A549 (cell line): Measurements from ENCODE around the gene PRPSAP1. TPM values are rescaled to one million over a fixed set of nuclear protein-coding genes. Genes with fewer than 3 reads are reported as not detected.

Experiments used
- ATAC-seq, 2 experiments: fragments of 200-7000 bp in 1 of 2; fragments of >200 bp in 1 of 2; cut with Nextera tagmentation in 1 of 2; cut with Tn5 transposase in 1 of 2; 3 replicates each; pipeline versions ENCODE4 v1.8.0 to v1.9.1; 2018 to 2020; ENCODE audit warnings: mild to moderate bottlenecking in 1 of 2, moderate library complexity in 1 of 2
- CTCF ChIA-PET: fragments of 300-600 bp; sonication (Branson Sonifier 250); formaldehyde crosslinking; extraction: SDS; loops from one replicate; lab custom pipeline; 2021; ENCODE audit warnings: antibody characterized with exemption, inconsistent platforms; lab: Yijun Ruan, JAX
- POLR2A ChIA-PET: fragments of 350-600 bp; formaldehyde crosslinking; extraction: SDS; loops from one replicate; lab custom pipeline; 2021; ENCODE audit warnings: antibody characterized with exemption, inconsistent platforms; lab: Yijun Ruan, JAX
- DNase-seq, 2 experiments: peaks; one replicate each; pipeline versions ENCODE4 v3.0.0 to v3.0.0-alpha.2; 2011 to 2016; ENCODE audit warnings: low read depth in 1 of 2, low spot score in 1 of 2
- FAIRE-seq: peaks from 2 replicates; lab custom pipeline; 2011; peaks lifted over from hg19 to GRCh38; lab: Jason Lieb, UNC
- H3K27ac ChIP-seq, 2 experiments: fragments of >200 bp; sonication (Bioruptor Twin); formaldehyde crosslinking; 3 replicates each; pipeline ENCODE4 v1.5.1; 2016 to 2017
- H3K4me1 ChIP-seq: fragments of >200 bp; sonication (Bioruptor Twin); formaldehyde crosslinking; 3 replicates; pipeline ENCODE4 v1.6.1; 2016
- H3K4me2 ChIP-seq: fragments of >200 bp; sonication (Bioruptor Twin); formaldehyde crosslinking; 3 replicates; pipeline ENCODE4 v1.6.1; 2016
- H3K4me3 ChIP-seq: fragments of >200 bp; sonication (Bioruptor Twin); formaldehyde crosslinking; 3 replicates; pipeline ENCODE4 v1.5.1; 2016
- H3K9me3 ChIP-seq: fragments of >200 bp; sonication (Bioruptor Twin); formaldehyde crosslinking; 3 replicates; pipeline ENCODE4 v1.6.1; 2016
- BHLHE40 ChIP-seq: IDR thresholded peaks from 2 replicates; pipeline ENCODE4 v1.6.1; 2012; ENCODE audit warnings: low read depth, low read length, inconsistent platforms
- CBX2 ChIP-seq: fragments of 200-600 bp; sonication (generic); IDR thresholded peaks from 2 replicates; pipeline ENCODE4 v1.6.1; 2016; ENCODE audit warnings: low read depth, mild to moderate bottlenecking, borderline replicate concordance
- EP300 ChIP-seq, 2 experiments: fragments of >200 bp; sonication (Bioruptor Twin); formaldehyde crosslinking; IDR thresholded peaks; 2 replicates in 1 of 2; 3 replicates in 1 of 2; pipeline ENCODE4 v1.6.1; 2016 to 2017
- ESRRA ChIP-seq: fragments of 150-350 bp; IDR thresholded peaks from 2 replicates; pipeline ENCODE4 v1.6.1; 2014; ENCODE audit warnings: mild to moderate bottlenecking, low read length, borderline replicate concordance
- FOSL2 ChIP-seq, 2 experiments: fragments of 450-650 bp in 1 of 2; fragments of >200 bp in 1 of 2; sonication (Bioruptor Twin) in 1 of 2; formaldehyde crosslinking; IDR thresholded peaks; 2 replicates each; pipeline versions ENCODE4 v1.5.0 to v1.6.1; 2016 to 2020; ENCODE audit warnings: mild to moderate bottlenecking in 1 of 2, moderate library complexity in 1 of 2
- FOXS1 ChIP-seq: fragments of 250-450 bp; sonication (Bioruptor Pico); IDR thresholded peaks from 2 replicates; pipeline ENCODE4 v1.5.0; 2020; ENCODE audit warnings: mild to moderate bottlenecking, moderate library complexity
- HDAC2 ChIP-seq: fragments of 200-600 bp; sonication (generic); IDR thresholded peaks from 2 replicates; pipeline ENCODE4 v1.6.1; 2016
- HEYL ChIP-seq: fragments of 250-450 bp; sonication (Bioruptor Pico); IDR thresholded peaks from 2 replicates; pipeline ENCODE4 v1.8.0; 2021; ENCODE audit warnings: mild to moderate bottlenecking, moderate library complexity
- HOXA7 ChIP-seq: fragments of 250-450 bp; sonication (Bioruptor Pico); IDR thresholded peaks from 2 replicates; pipeline ENCODE4 v1.5.0; 2020; ENCODE audit warnings: mild to moderate bottlenecking, moderate library complexity
- HOXB13 ChIP-seq: fragments of 250-450 bp; sonication (Bioruptor Pico); IDR thresholded peaks from 2 replicates; pipeline ENCODE4 v1.5.0; 2020; ENCODE audit warnings: low read depth, mild to moderate bottlenecking, moderate library complexity
- MAX ChIP-seq: IDR thresholded peaks from 2 replicates; pipeline ENCODE4 v1.6.1; 2012
- MYC ChIP-seq: IDR thresholded peaks from 2 replicates; pipeline ENCODE4 v1.6.1; 2012; ENCODE audit warnings: mild to moderate bottlenecking, inconsistent platforms, low read length, improper control_type of control experiment, borderline replicate concordance
- NFE2L2 ChIP-seq: fragments of 150-350 bp; conservative IDR thresholded peaks from 2 replicates; pipeline ENCODE4 v1.6.1; 2014; ENCODE audit warnings: low read length
- PHF8 ChIP-seq: fragments of 200-600 bp; sonication (generic); IDR thresholded peaks from 2 replicates; pipeline ENCODE4 v1.6.1; 2016; ENCODE audit warnings: low read depth, mild to moderate bottlenecking, antibody characterized with exemption, moderate library complexity, borderline replicate concordance
- RAD21 ChIP-seq, 2 experiments: fragments of >200 bp in 1 of 2; sonication (Bioruptor Twin) in 1 of 2; formaldehyde crosslinking in 1 of 2; IDR thresholded peaks in 1 of 2; conservative IDR thresholded peaks in 1 of 2; 2 replicates in 1 of 2; 3 replicates in 1 of 2; pipeline ENCODE4 v1.6.1; 2012 to 2018; ENCODE audit warnings: inconsistent platforms in 1 of 2
- RARB ChIP-seq: fragments of 250-450 bp; sonication (Bioruptor Pico); IDR thresholded peaks from 2 replicates; pipeline ENCODE4 v1.8.0; 2021; ENCODE audit warnings: mild to moderate bottlenecking, moderate library complexity
- RCOR1 ChIP-seq: fragments of 150-350 bp; IDR thresholded peaks from 2 replicates; pipeline ENCODE4 v1.6.1; 2014; ENCODE audit warnings: antibody characterized with exemption, low read length, low read depth
- RFX5 ChIP-seq: fragments of 450-650 bp; IDR thresholded peaks from 2 replicates; pipeline ENCODE4 v1.7.1; 2014; ENCODE audit warnings: antibody characterized with exemption, mild to moderate bottlenecking, moderate library complexity
- RNF2 ChIP-seq: fragments of 200-600 bp; sonication (generic); IDR thresholded peaks from 2 replicates; pipeline ENCODE4 v1.6.1; 2016; ENCODE audit warnings: low read depth, mild to moderate bottlenecking, antibody characterized with exemption, moderate library complexity, borderline replicate concordance
- SMC3 ChIP-seq: fragments of >200 bp; sonication (Bioruptor Twin); formaldehyde crosslinking; IDR thresholded peaks from 3 replicates; pipeline ENCODE4 v1.6.1; 2018; ENCODE audit warnings: inconsistent platforms
- TFCP2L1 ChIP-seq: fragments of 250-450 bp; sonication (Bioruptor Pico); IDR thresholded peaks from 2 replicates; pipeline ENCODE4 v1.5.0; 2021; ENCODE audit warnings: mild to moderate bottlenecking
- TP53 ChIP-seq: fragments of 250-450 bp; sonication (Bioruptor Pico); IDR thresholded peaks from 2 replicates; pipeline ENCODE4 v1.5.0; 2021; ENCODE audit warnings: mild to moderate bottlenecking, moderate library complexity
- USF2 ChIP-seq: fragments of 450-650 bp; IDR thresholded peaks from 2 replicates; pipeline ENCODE4 v1.6.1; 2014; ENCODE audit warnings: antibody characterized with exemption
- ZFP36 ChIP-seq: fragments of 450-650 bp; IDR thresholded peaks from 2 replicates; pipeline ENCODE4 v1.6.1; 2014; ENCODE audit warnings: borderline replicate concordance; ENCODE audit not compliant: partially characterized antibody
- ZNF302 ChIP-seq: fragments of 250-450 bp; sonication (Bioruptor Pico); IDR thresholded peaks from 2 replicates; pipeline ENCODE4 v1.9.0; 2021; ENCODE audit warnings: inconsistent platforms, mild to moderate bottlenecking, moderate library complexity
- WGBS: methylation state at CpG from one replicate; pipeline ENCODE4 v1.1.6; 2017; ENCODE audit errors: missing lambda C conversion rate; 5-methylcytosine and 5-hydroxymethylcytosine counted together
- polyA plus RNA-seq, 4 experiments: library from polyadenylated mRNA; depleted of rRNA in 3 of 4; stranded (reverse); fragments of >200 nt; fragmentation: RNase III in 1 of 4; extraction: RNeasy Plus Mini Kit Qiagen cat#74134 plus additional on column Dnase treatment in 1 of 4; gene quantifications; 2 replicates in 3 of 4; 3 replicates in 1 of 4; pipeline ENCODE4 v1.2.3, GENCODE V29; 2011 to 2017
- TF ChIP-seq, protein P1 (sequence below): fragments of >200 bp; sonication (Bioruptor Twin); formaldehyde crosslinking; IDR thresholded peaks from 2 replicates; pipeline ENCODE4 v1.6.1; 2016
- TF ChIP-seq, protein P2 (sequence below): IDR thresholded peaks from 2 replicates; pipeline ENCODE4 v1.6.1; 2012; ENCODE audit warnings: low read depth, borderline replicate concordance
- TF ChIP-seq, protein P3 (sequence below): fragments of >200 bp; sonication (Bioruptor Twin); formaldehyde crosslinking; IDR thresholded peaks from 3 replicates; pipeline ENCODE4 v1.6.1; 2016

The PRPSAP1 gene
- polyA plus RNA-seq, 2 of the 4 experiments (the other 2 are of a cell fraction): 63.3 to 80.9 TPM

DNA sequence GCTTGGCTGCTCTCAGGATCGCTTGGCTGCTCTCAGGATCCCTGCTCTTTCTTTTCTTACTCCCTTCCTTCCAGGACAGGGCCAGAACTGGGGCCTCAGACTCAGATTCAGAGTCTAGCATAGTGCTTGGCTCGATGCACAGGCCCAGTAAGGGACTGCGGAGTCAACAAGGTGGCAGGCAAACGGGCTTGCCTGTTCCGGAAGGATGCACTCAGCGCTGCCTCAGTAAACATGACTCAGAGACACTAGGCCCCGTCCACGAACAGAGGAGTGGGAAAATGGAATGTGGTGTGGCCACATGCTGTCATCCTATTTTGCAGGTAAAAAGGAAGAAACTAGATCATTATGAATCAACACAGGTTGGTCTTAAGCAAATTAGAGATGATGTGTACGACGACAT, 40.5 kb upstream of the PRPSAP1 start:
- Histone ChIP-seq H3K4me2 (no peak overlapping the region), H3K4me1 (no peaks in the 10 kb centered on the region), H3K9me3 (no peaks in the 10 kb centered on the region), H3K4me3 (no peak overlapping the region), H3K27ac (no peak overlapping the region)
- ATAC-seq: no peak
- TF ChIP-seq BHLHE40 (no peak), RFX5 (no peak), TFCP2L1 (CRISPR knock-in tag) (no peak), TP53 (CRISPR knock-in tag) (no peak), HOXA7 (CRISPR knock-in tag) (no peak), HOXB13 (no peak)
- TF ChIP-seq, protein P1, sequence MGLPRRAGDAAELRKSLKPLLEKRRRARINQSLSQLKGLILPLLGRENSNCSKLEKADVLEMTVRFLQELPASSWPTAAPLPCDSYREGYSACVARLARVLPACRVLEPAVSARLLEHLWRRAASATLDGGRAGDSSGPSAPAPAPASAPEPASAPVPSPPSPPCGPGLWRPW: no peak
- DNase-seq: no peak
- WGBS: 71% methylated on average over 10 of the region's 10 CpGs
- no peak for FAIRE-seq
- CTCF ChIA-PET: interaction anchor here (0.6 to 43.2 kb wide), 8 partner anchors 0 to 331 kb away, joined by 3 to 1107 read pairs (median 576); partner anchors contain the start of genes AANAT, PRPSAP1, QRICH2 and SPHK1
- POLR2A ChIA-PET: no interaction called here

DNA sequence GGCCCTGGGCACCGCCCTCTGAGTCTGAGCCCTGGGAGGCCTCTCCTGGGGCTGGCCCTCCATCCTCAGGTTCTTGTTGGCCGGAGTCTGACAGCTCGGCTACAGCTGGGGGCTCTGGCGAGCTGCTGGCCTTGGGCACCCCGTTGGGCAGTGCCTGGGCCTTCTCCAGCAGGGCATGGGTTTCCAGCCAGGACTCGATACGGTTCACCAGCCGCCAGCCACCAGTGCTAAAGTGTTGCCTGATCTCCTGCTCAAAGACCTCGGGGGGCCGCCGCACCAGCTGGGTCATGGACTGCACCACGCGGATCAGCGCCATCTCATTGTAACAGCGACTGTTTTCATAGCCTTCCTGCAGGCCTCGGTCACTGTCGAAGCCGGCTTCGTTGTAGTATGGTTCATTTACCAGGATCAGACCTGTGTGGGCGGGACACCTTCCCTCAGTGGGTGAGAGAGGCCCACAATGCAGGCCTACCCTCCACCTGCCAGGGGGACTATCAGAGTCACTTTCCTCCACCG, 37.5 kb upstream of the PRPSAP1 start:
- ATAC-seq (no peak), DNase-seq (no peak), FAIRE-seq (no peak)
- POLR2A ChIA-PET: no interaction called here
- no peaks in the 10 kb centered on the region; the same call in 2 of the 3 replicates for H3K4me1 ChIP-seq
- no peak overlapping the region for H3K27ac ChIP-seq
- TF ChIP-seq USF2 (no peak), ZNF302 (CRISPR knock-in tag) (no peak), ZFP36 (no peak), RCOR1 (no peak), RARB (CRISPR knock-in tag) (no peak), BHLHE40 (no peak), SMC3 (no peak), CBX2 (no peak), RNF2 (no peak), HEYL (CRISPR knock-in tag) (no peak)
- TF ChIP-seq, protein P2, sequence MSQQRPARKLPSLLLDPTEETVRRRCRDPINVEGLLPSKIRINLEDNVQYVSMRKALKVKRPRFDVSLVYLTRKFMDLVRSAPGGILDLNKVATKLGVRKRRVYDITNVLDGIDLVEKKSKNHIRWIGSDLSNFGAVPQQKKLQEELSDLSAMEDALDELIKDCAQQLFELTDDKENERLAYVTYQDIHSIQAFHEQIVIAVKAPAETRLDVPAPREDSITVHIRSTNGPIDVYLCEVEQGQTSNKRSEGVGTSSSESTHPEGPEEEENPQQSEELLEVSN: no peak
- 93% methylated on average over 20 of the region's 21 CpGs for WGBS
- H3K9me3 ChIP-seq: no peaks in the 10 kb centered on the region
- no peak overlapping the region for H3K4me3 ChIP-seq
- no peak overlapping the region for H3K4me2 ChIP-seq
- CTCF ChIA-PET: interaction anchor here (1.0 to 43.2 kb wide), 6 partner anchors 3 to 333 kb away, joined by 3 to 1094 read pairs (median 576); partner anchors contain the start of genes PRPSAP1, QRICH2 and SPHK1

DNA sequence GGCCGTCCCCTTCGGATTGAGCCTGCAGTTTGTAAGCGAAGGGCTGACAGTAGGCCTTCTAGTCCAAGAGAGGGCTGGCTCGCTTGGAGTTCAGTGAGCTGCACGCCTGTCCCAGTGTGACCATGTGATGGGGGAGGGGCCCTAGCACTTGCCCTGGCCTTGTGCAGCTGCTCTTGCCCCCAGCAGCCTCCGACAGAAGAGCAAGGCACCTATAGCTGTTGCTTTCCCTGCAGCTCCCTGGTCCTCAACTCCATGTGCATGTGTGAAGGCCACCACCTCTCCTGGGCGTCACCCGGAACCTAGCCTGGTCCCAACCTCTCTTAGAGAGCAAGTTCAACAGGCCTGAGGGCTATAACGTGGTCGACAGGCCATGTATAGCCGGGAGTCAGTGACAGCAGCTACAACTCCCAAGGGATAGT, 36.3 kb upstream of the PRPSAP1 start:
- TF ChIP-seq EP300 (IDR thresholded peaks at IDR 0.05) (no peak), HOXA7 (CRISPR knock-in tag) (no peak), MYC (no peak), NFE2L2 (no peak), PHF8 (no peak), ESRRA (no peak), ZFP36 (no peak), RAD21 (conservative IDR thresholded peaks at IDR 0.05 in 1 of 2, IDR thresholded peaks at IDR 0.05 in 1 of 2) (no peak), FOSL2 (IDR thresholded peaks at IDR 0.05) (no peak), FOSL2 (CRISPR knock-in tag; IDR thresholded peaks at IDR 0.05) (no peak), CBX2 (no peak), FOXS1 (CRISPR knock-in tag) (no peak), HDAC2 (no peak), RCOR1 (no peak), MAX (no peak)
- TF ChIP-seq, protein P3, sequence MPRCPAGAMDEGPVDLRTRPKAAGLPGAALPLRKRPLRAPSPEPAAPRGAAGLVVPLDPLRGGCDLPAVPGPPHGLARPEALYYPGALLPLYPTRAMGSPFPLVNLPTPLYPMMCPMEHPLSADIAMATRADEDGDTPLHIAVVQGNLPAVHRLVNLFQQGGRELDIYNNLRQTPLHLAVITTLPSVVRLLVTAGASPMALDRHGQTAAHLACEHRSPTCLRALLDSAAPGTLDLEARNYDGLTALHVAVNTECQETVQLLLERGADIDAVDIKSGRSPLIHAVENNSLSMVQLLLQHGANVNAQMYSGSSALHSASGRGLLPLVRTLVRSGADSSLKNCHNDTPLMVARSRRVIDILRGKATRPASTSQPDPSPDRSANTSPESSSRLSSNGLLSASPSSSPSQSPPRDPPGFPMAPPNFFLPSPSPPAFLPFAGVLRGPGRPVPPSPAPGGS: no peak
- H3K4me3 ChIP-seq: no peak overlapping the region
- peaks cover 11% of the 10 kb centered on the region for H3K4me1 ChIP-seq
- no peak for FAIRE-seq
- no peak overlapping the region for H3K4me2 ChIP-seq
- no peak for ATAC-seq
- DNase-seq: no peak
- 87% methylated on average over 11 of the region's 11 CpGs for WGBS
- no peak overlapping the region for H3K27ac ChIP-seq
- ChIA-PET POLR2A (interaction anchor here (0.5 kb wide), 1 partner anchor 152 kb away, joined by 3 read pairs; no protein-coding TSS in a partner anchor), CTCF (interaction anchor here (0.7 to 43.2 kb wide), 8 partner anchors 4 to 485 kb away, joined by 3 to 1094 read pairs (median 128); partner anchors contain the start of genes PRPSAP1, QRICH2 and SPHK1)
- H3K9me3 ChIP-seq: no peaks in the 10 kb centered on the region
